ENCODE results near the gene CPNE1. TPM values are rescaled to one million over a fixed set of nuclear protein-coding genes. Genes with fewer than 3 reads are reported as not detected.

The CPNE1 gene
- total and polyA plus RNA-seq, 2 donors (not counting 1 experiment from before 2014, with no cell fraction given), result 88.8 to 146 TPM

GRCh38 chr20:35711588-35712209 is 47.0 kb upstream of the CPNE1 start:
- Histone ChIP-seq H3K27ac (ENCODE audit: insufficient read depth, low read length) (no peak overlapping the region), H2AFZ (ENCODE audit: low read length) (no peak overlapping the region), H3K36me3 (ENCODE audit: control insufficient read depth, insufficient read depth, low read length) (peaks cover 24% of the 10 kb centered on the region), H3K27me3 (ENCODE audit: control insufficient read depth, insufficient read depth, low read length) (no peaks in the 10 kb centered on the region), H3K4me2 (ENCODE audit: extremely low read depth, insufficient read depth, low read length) (no peak overlapping the region), H4K20me1 (ENCODE audit: control insufficient read depth, extremely low read depth, insufficient read depth, low read length) (peaks cover 5% of the 10 kb centered on the region), H3K4me3 (replicated peaks in 1 of 4; ENCODE audit: control extremely low read depth in 1 of 4, insufficient read depth in 1 of 4, low read depth in 3 of 4, low read length in 4 of 4) (no peak overlapping the region), H3K9me3 (ENCODE audit: control insufficient read depth, insufficient read depth, low read depth, low read length) (no peaks in the 10 kb centered on the region), H3K4me1 (ENCODE audit: control insufficient read depth, extremely low read depth, insufficient read depth, low read length) (no peaks in the 10 kb centered on the region), H3K79me2 (ENCODE audit: control insufficient read depth, insufficient read depth, low read length) (peaks cover 71% of the 10 kb centered on the region), H3K9ac (ENCODE audit: insufficient read depth, low read length) (no peak overlapping the region)
- DNase-seq (ENCODE audit: low read depth in 2 of 2), result no peak
- TF ChIP-seq CTCF (conservative IDR thresholded peaks at IDR 0.05 in 1 of 2, IDR thresholded peaks at IDR 0.05 in 1 of 2; ENCODE audit: low read depth in 1 of 2, low read length in 2 of 2), result no peak
- no peak for TF ChIP-seq EZH2 (IDR thresholded peaks at IDR 0.05; ENCODE audit: low read length, missing control alignments)

- H2AFZ ChIP-seq (ENCODE audit: low read length), result no peak overlapping the region
- no peak overlapping the region for H3K4me2 ChIP-seq (ENCODE audit: extremely low read depth, insufficient read depth, low read length)
- peaks cover 5% of the 10 kb centered on the region for H4K20me1 ChIP-seq (ENCODE audit: control insufficient read depth, extremely low read depth, insufficient read depth, low read length)
- peaks cover 23% of the 10 kb centered on the region for H3K36me3 ChIP-seq (ENCODE audit: control insufficient read depth, insufficient read depth, low read length)
- TF ChIP-seq CTCF (conservative IDR thresholded peaks at IDR 0.05 in 1 of 2, IDR thresholded peaks at IDR 0.05 in 1 of 2; ENCODE audit: low read depth in 1 of 2, low read length in 2 of 2) (no peak), EZH2 (IDR thresholded peaks at IDR 0.05; ENCODE audit: low read length, missing control alignments) (no peak)
- no peak for DNase-seq (ENCODE audit: low read depth in 2 of 2)
- peaks cover 66% of the 10 kb centered on the region for H3K79me2 ChIP-seq (ENCODE audit: control insufficient read depth, insufficient read depth, low read length)
- no peak overlapping the region for H3K4me3 ChIP-seq (replicated peaks in 1 of 4; ENCODE audit: control extremely low read depth in 1 of 4, insufficient read depth in 1 of 4, low read depth in 3 of 4, low read length in 4 of 4)
- no peak overlapping the region for H3K27ac ChIP-seq (ENCODE audit: insufficient read depth, low read length)
- no peaks in the 10 kb centered on the region for H3K27me3 ChIP-seq (ENCODE audit: control insufficient read depth, insufficient read depth, low read length)
- no peak overlapping the region for H3K9ac ChIP-seq (ENCODE audit: insufficient read depth, low read length)
- no peaks in the 10 kb centered on the region for H3K4me1 ChIP-seq (ENCODE audit: control insufficient read depth, extremely low read depth, insufficient read depth, low read length)
- H3K9me3 ChIP-seq (ENCODE audit: control insufficient read depth, insufficient read depth, low read depth, low read length), result no peaks in the 10 kb centered on the region
Measured at GRCh38 chr20:35710884-35711587, 46.3 kb upstream of the CPNE1 start.

GRCh38 chr20:35710039-35710438 is 45.3 kb upstream of the CPNE1 start:
- Histone ChIP-seq H2AFZ (ENCODE audit: low read length) (no peak overlapping the region), H3K36me3 (ENCODE audit: control insufficient read depth, insufficient read depth, low read length) (peaks cover 17% of the 10 kb centered on the region), H3K4me2 (ENCODE audit: extremely low read depth, insufficient read depth, low read length) (no peak overlapping the region), H4K20me1 (ENCODE audit: control insufficient read depth, extremely low read depth, insufficient read depth, low read length) (peaks cover 2% of the 10 kb centered on the region), H3K9me3 (ENCODE audit: control insufficient read depth, insufficient read depth, low read depth, low read length) (no peaks in the 10 kb centered on the region), H3K4me1 (ENCODE audit: control insufficient read depth, extremely low read depth, insufficient read depth, low read length) (no peaks in the 10 kb centered on the region), H3K79me2 (ENCODE audit: control insufficient read depth, insufficient read depth, low read length) (peaks cover 63% of the 10 kb centered on the region), H3K9ac (ENCODE audit: insufficient read depth, low read length) (no peak overlapping the region), H3K27ac (ENCODE audit: insufficient read depth, low read length) (no peak overlapping the region), H3K4me3 (replicated peaks in 1 of 4; ENCODE audit: control extremely low read depth in 1 of 4, insufficient read depth in 1 of 4, low read depth in 3 of 4, low read length in 4 of 4) (no peak overlapping the region), H3K27me3 (ENCODE audit: control insufficient read depth, insufficient read depth, low read length) (no peaks in the 10 kb centered on the region)
- TF ChIP-seq CTCF (conservative IDR thresholded peaks at IDR 0.05 in 1 of 2, IDR thresholded peaks at IDR 0.05 in 1 of 2; ENCODE audit: low read depth in 1 of 2, low read length in 2 of 2) (no peak), EZH2 (IDR thresholded peaks at IDR 0.05; ENCODE audit: low read length, missing control alignments) (no peak)
- DNase-seq (ENCODE audit: low read depth in 2 of 2), result no peak

All from fibroblast of lung (primary cell).